NCI-H187 treated with DMSO at 0.1 percent for 48 hours (cell line): ENCODE results near the gene CELF4.

Experiments
- DNase-seq: peaks from one replicate; lab custom pipeline; 2025; lab: John Stamatoyannopoulos, UW

The CELF4 gene

DNA sequence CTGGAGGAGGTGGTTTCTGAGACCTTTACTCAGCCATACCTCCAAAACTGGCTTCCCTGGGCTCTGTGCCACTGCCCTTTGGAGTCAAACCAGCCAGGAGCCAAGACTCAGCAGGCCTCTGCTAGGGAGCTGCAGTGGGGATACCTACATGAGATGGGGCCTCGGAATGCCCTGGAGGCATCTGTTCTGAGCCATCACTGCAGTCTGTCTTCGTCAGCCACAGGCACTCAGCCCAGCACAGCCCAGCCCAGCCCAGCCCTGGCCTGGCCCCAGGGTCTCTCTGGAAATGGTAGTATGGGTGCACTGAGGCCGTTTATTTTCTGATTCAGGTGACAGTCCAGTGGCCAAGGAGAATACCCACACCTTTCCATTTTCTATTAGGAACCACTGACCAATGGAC lies 209.8 kb downstream of the CELF4 start:
- DNase-seq, result no peak

DNA sequence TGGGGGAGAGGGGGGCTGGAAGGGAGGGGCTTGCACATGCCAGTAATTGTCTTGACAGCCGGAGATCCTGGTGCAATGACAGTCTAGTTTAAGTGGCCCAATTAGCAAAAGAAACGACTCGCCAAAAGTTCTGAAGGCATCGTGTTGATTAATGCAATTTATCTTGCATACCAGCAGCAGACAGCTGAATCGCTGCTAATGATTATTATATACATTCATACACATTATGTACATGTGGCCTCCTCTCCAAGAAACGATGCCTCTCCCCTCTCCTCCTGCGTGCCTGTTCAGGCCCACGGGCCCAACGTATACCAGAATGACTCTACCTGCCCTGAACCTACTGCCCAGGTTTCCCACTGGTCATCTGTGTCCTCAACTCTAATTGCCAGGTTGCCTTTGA lies 214.5 kb downstream of the CELF4 start:
- no peak for DNase-seq

DNA sequence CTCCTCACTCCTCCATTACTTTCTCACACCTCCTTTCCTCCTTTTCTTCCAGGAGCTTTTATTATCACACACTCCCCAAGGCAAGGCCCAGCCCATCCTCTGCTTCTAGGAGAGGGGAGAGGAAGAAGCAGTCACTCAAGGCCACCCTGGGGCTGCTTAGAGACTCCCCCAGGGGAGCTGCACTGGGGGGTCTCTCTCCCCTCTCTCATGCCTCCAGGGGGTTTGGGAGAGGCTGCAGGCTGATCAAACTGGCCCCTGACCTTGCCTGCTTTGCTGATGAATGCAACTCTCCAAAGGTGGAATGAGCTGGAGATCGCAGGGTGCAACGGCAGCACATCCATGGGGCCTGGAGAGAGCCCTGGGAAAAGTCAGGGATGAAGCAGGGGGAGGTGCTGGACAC lies 216.9 kb downstream of the CELF4 start:
- DNase-seq, result no peak

DNA sequence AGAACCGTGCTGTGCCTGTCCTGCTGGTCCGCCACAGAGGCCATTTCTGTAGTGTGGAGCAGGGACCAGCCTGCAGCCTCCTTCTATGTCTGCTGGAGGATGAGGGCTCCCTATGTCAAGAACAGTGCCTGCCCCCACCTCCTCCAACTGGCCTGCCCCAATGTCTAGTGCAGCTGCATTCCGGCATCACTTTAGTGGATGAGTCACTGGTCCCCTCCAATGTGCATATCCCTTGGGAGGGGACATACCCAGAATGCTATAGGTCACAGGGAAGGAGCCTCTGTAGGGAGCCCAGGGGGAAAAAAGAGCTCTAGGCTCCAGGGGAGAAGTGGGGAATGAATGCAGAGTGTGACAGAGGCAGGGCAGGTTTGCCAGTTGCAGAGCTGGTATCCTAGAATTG lies 219.6 kb downstream of the CELF4 start:
- no peak for DNase-seq

DNA sequence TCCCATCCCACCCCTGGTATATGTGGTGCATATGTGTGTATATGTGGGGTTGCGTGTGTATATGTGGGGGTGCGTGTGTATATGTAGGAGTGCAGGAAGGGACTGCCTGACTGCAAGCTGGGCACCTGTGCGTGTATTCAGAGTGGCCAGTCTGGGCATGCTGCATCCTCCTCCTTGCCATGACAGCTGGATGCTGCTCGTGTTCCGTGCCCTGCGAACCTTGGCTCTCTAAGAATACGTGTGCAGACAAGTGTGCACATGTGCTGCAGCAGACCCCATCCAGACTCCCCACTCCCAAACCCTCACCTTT lies 222.1 kb downstream of the CELF4 start:
- DNase-seq, result no peak

DNA sequence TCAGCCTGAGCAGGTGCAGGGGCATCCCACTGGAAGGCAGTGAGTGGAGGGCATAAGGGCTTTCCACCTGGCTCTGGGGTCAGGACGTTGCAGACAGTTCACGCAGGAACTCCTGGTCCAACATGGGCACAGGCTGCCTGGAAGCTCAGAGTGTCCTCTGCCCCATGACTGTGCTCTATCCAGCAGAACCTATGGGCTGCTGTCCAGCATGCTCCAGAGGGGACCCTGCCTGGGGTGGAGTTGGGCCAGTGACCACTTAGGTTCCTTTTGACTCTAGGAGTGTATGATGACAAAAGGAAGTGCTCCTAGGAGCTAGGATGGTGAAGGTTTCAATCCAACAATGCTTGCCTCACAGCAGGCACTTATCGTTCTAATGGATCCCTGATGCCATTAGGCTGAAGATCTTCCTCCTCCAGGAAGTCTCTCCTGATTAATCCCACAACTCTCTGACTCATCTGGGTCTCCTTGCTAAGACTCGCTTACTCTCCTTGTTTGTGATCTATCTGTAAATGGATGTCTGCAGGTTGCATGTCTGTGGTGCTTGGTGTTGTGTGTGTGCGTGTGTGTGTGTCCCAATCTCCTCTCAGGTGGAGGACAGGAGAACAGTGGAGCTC lies 224.0 kb downstream of the CELF4 start:
- no peak for DNase-seq

DNA sequence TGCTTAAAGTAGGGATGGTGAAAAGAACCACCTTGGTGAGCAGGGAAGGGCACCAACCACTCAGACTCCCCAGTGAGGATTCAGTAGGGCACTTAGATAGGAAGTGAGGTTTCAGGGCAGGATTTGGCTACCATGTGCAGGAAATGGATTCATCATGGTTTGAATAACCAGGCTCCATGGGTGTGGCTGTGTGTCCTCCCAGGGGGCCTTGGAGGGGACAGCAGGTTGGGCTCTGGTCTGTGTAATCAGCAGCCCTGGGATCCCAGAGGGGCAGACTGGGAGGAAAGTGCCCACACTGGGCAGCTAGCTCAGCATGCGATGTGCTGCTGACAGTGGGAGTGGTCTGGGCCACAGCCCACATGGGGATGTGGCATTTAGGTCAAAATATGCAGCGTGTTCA lies 224.6 kb downstream of the CELF4 start:
- no peak for DNase-seq

DNA sequence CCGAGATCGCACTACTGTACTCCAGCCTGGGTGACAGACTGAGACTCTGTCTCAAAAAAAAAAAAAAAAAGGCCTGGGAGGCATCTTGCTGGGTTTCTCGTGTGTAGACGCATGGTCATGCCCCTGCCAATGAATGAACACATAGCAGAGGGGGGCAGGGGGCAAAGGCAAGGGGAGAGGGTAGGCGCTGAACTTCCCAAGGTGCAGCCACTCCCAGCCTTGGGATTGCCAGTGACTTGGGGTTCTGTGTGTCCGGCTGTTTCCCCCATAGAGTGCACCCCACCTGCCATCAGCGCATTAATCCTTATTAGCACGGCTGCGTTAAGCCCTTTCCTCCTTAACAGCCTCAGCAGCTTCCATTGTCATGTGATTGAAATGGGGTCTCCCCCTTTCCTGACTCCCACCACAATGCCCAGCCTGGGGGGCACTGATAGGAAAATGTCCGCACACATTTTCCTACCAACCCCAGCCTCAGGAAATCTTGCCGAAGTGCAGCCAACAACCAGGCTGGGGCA lies 225.8 kb downstream of the CELF4 start:
- DNase-seq, result no peak

DNA sequence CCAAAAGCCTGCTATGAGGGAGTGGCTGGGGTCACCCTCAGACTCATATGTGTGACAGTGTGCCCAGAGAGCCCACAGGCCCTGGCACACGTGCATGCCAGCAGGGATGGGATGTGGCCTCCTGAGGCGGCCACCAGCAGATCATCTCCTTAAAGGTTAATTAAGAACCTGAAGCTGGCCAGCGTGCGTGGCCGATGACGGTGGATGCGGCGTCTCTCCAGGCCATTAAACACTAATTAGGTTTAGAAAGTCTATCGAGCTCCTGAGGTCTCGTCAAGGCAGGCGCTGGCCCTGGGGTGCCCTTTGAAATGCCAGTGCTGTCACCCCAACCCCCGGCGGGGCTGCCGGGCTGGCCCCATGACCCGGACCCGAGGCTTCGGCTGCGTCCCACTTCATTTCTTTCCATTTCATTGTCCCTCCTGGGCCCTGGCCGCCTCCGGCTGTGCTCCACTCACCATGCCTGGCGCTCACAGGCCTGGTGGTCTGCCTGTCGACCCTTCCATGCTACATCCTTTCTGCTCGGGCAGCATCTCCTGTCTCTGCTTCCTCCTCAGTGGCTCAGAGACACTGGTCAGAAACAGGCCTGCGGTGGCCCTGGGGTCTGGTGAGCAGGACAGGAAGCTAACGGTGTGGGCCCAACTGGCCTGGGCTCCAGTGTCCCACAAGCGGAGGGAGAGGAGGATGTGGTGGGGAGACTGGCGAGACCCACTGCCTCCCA lies 228.9 kb downstream of the CELF4 start:
- DNase-seq, result no peak

DNA sequence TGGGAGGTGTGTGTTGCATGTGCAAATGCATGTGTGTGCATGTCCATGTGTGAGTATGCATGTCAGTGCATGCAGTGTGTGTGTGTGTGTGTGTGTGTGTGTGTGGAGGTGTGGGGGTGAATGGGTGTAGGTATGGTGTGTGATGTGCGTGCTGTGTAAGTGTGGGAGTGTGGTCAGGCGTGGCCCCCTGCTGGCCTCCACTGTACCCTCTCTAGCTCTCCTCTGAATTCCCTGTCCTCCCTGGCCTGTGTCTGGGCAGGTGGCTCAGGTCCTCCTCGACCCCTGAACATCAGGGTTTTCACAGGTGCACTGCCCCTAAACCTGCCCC lies 230.2 kb downstream of the CELF4 start:
- DNase-seq, result no peak

DNA sequence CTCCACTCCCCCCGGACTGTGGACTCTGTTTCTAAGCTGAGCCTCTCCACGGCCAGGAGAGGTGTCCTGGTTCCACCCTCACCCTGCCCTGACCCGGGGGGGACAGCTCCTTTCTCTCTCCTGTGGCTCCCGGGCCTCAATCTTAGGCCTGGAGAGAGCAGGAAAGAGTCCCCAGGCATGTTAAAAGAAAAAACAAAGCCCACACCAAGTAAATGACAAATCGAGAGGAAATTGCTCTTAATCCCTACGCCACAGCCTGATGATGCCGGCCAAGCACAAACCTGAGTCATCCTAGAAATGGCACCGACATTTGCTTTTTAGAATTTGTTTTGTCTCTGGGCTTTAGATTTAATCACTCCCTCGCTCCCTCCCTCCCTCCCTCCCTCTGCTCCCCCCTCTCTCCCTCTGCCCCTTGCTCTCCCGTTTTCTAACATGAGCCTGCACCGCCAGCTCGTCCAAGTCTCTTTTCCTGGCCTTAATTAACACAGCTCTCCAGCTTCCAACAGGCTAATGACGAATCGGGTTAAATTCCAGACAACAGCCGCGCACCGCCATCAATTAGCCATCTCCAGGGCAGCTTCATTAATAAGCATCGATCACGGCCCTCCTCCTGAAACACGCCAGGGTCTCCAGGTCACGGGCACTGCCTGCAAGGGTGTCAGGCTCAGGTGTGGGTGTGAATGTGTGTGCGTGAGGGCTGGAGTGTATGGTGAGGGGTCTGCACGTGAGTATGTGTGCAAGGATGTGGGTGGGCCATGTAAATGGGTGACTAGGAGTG lies 230.8 kb downstream of the CELF4 start:
- no peak for DNase-seq

DNA sequence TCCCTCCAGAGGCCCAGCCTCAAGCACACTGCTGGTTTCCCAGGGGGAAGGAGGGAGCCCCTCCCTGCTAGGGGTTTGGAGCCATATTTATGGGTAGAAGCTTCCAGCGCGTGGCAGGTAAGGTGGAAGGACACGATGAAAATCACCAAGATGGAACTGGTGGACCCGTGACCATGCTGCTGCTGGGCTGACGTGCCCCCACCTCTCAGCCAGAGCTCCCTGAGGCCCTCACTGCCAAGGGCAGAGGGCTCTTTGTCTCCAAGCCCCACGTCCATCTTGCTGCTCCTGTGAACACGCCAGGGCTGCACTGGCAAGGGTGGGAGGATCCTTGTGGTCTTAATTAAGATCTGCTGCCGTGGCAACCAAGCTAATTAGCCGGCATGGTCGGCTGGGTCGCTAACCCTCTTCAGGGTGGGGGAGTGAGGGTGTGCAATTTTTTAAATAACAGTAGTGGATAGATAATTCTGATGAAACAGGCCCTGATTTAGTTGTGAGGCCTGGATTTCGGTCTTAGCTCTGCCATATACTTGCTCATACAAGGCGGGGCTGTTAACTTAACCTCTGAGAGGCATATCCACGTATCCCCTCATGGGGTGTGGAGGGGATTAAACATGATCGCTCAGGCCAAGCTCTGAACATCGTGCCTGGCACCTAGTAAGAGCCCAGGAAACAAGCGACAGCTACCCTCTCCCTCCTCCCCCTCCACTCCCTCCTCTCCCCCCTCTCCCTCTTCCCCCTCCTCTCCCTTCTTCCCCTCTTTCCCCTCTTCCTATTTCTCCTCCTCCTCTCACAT lies 232.8 kb downstream of the CELF4 start:
- DNase-seq, result no peak

DNA sequence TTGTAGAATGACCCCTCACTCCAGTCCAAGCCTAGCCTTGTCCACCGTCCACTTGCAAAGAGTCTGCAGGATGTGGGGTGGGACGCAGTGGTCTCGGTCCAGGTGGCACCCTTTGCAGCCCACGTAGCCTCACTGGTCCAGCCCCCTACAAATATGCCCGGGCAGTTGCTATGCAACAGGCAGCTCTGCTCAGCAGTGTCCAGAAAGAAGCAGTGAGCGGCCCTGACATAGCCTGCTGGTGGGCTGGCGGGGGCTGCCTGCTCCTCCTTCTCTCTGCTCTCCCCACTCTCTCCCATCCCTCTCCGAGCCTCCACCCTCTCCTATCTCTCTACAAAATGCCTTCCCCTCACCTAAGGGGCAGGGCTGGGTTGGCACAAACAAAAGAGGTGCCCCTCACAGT lies 233.4 kb downstream of the CELF4 start:
- DNase-seq, result no peak

DNA sequence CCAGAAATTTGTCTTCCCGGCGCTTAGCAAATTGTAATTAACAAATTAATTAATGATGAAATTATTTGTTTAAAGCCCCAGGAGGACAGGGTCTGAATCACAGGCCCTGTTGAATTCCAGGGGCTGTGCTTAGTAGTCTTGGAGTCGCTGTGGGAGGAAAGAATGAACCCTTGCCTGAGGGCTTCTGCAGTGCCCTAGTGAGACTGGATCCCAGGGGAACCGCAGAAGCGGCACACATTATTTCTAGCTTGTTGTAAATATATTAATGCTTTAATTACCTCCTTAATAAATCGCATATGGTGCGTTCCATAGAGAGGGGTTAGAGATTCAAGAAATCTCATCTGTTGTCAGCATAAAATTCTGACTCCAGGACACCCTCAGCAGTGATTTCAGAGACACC lies 235.4 kb downstream of the CELF4 start:
- DNase-seq, result no peak

DNA sequence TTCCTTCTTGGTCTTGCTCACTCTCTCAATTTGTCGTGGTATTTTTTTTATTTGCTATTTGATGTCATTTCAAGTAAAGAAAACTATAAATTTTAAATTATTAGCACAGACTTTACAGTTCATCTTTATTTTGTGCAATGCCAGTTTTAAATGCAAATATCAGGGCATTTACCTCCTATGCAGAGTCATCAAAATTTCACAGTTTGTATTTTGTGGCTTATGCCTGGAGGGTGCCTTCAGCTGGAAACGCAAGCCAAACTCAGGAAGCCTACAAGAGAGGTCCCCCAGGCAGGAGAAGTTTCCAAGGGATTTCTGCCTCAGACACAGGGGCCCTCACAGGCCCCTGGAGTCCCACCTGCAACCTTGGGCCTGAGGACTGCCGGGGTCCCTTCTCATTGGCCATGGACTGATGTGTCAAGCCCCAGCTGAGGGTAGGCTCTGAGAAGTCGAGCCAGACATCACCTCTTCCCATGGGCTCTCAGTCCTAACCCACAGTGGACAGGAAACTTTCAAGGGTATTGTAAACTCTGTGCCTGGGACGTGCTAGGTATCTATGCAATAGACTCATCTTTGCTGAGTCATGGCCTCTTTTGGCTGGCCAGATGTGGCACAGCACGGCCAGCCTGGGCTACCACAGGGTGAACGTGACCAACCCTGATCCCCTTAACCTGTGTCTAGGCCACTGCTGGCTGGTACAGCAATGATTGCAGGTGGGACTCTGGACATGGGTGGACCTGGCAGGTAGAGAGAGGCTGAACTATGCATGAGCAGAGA lies 236.5 kb downstream of the CELF4 start:
- DNase-seq, result no peak

DNA sequence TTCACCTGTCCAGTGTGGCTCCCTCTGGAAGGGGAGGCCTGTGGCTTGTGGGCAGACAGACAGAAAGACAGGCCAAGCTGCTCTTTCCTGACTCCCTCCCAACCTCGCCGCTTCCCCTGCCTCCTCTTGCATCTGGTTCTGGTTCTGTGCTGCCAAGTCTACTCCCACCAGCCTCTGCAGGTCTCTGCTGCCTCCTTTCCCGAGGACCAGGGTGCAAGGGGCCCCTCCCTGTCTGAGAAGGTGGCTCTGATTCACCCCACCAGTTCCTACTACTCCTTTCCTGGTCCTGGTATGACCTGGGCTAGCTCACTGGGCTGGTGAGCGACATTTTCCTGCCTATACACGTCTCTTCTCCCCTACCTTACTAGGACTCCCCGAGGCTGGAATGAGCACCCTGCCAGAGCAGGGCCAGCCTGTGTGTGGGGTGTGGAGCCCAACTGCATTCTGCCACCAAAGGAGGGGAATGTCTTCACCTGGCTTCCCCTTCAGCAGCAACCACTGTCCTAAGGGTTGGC lies 238.5 kb downstream of the CELF4 start:
- DNase-seq, result no peak

DNA sequence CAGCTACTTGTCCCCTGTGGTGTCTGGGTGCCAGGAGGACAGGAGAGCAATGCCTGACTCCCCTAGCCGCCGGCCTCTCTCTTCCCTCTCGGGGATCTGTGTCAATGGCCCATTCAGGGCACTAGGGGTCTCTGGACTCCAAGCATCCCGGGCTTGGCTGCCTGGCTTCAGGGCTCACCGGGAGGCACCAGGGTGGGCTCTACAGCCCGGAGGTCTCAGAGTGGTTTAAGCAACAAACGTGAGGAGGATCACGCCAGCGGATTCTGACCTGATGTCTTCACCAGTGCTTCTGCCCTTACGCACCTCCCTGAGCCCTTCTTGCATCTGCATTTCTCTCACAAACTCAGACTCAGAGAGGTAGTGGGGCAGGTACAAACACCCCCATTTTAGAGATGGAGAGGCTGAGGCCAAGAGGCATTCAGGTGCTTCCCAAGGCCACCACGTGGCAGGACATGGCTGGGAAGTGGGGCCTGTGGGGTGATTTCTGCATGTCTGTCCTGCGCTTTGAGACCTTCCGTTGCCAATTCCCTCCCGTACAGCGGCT lies 243.0 kb downstream of the CELF4 start:
- no peak for DNase-seq

DNA sequence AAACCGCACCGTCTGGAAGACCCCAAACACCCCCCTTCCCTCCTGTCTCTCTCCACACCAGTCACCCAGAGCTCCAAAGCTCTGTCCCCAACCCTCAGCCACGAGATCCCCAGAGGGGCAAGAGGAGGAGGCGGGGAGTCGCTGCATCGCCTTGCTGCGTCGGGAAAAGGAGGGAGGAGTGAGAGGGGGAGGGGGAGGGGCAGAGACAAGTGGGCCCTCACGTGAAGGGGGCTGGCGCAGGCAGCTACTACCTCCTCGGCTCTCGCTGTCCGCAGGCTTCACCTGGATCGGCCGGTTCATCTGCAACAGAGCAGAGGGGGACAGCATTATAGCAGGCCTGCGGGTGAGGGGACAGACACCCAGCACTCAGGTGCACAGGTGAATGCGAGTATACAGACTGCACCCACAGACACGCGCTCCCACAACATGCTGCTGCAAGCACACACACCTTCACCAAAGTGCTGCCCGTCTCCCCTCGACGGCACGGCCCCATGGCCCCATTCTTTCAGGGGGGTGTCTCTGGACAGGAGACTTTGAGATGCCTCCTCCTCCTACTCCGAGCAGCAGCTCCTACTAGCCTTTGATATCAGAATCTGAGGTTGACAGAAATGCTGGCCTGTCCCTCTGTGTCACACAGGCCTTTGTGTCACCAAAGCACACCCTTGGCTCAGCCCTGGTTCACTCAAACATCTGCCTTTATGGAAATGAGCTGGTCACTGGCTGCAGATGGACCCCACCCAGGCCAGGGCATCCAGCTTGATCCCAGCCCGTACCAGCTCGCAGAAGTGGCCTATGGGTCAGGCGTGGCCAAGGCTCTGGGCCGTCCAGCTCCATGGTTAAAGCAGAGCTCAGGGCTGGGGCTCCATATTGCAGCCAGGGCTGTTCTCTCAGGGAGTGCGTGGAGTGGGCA lies 243.8 kb downstream of the CELF4 start:
- DNase-seq, result no peak

DNA sequence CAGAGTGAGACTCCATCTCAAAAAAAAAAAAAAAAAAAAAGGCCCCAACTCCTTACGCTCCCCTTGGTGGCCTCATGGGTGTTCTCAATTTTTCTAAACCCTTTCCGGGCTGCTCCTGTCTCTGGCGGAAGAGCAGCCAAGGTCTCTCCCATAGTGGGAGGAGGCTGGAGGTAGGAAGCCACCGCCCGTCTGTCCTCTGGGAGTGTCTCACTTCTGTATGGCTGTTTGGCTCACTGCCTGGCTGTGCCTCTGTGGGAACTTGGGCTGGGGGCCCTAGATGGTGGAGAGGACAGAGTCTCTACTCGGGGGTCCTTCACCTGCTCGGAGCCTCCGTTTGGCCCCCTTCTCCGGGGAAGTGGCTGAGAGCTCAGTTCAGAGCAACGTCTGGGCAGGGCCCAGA lies 245.3 kb downstream of the CELF4 start:
- no peak for DNase-seq
